HEK293 (cell line): Measurements from ENCODE around the gene AARS2.

ENCODE experiments used
- CTCF ChIA-PET: fragments of 350-600 bp; formaldehyde crosslinking; extraction: SDS; loops from one replicate; lab custom pipeline; 2021; ENCODE audit warnings: antibody characterized with exemption; lab: Yijun Ruan, JAX
- POLR2A ChIA-PET: fragments of 300-600 bp; formaldehyde crosslinking; extraction: SDS; loops from one replicate; lab custom pipeline; 2020; ENCODE audit warnings: antibody characterized with exemption, inconsistent platforms; lab: Yijun Ruan, JAX
- H3K27ac ChIP-seq: fragments of 200-500 bp; sonication (Bioruptor generic); 2 replicates; pipeline ENCODE4 v1.5.1; 2014; ENCODE audit warnings: low read depth, low read length, control low read depth, inconsistent platforms; ENCODE audit errors: extremely low read depth
- H3K36me3 ChIP-seq, 2 experiments: fragments of 200-500 bp in 1 of 2; sonication (Bioruptor generic) in 1 of 2; 1 replicate in 1 of 2; 2 replicates in 1 of 2; pipeline ENCODE4 v1.5.1; 2014 to 2017; ENCODE audit warnings: inconsistent platforms in 2 of 2, low read length in 2 of 2; ENCODE audit not compliant: control insufficient read depth in 2 of 2, insufficient read depth in 1 of 2
- H3K4me1 ChIP-seq: fragments of 200-500 bp; sonication (Bioruptor generic); 2 replicates; pipeline ENCODE4 v1.5.1; 2014; ENCODE audit warnings: mild to moderate bottlenecking, low read length, inconsistent platforms; ENCODE audit not compliant: control insufficient read depth, insufficient read depth
- H3K4me3 ChIP-seq: 2 replicates; pipeline ENCODE4 v1.5.1; 2011; ENCODE audit warnings: low read depth, mild to moderate bottlenecking, control low read depth, low read length, moderate library complexity
- H3K9me3 ChIP-seq: fragments of 200-500 bp; sonication (Bioruptor generic); 2 replicates; pipeline ENCODE4 v1.5.1; 2014; ENCODE audit warnings: low read depth, low read length, inconsistent platforms; ENCODE audit not compliant: control insufficient read depth, insufficient read depth
- BCL11A ChIP-seq: fragments of 450-650 bp; formaldehyde crosslinking; IDR thresholded peaks from 2 replicates; pipeline ENCODE4 v1.5.1; 2016; ENCODE audit warnings: low read depth, missing biosample characterization, missing genetic modification characterization
- GLI4 ChIP-seq: fragments of 450-650 bp; formaldehyde crosslinking; IDR thresholded peaks from 2 replicates; pipeline ENCODE4 v1.5.1; 2016; ENCODE audit warnings: missing biosample characterization, missing genetic modification characterization
- KLF16 ChIP-seq: fragments of 450-650 bp; formaldehyde crosslinking; IDR thresholded peaks from 2 replicates; pipeline ENCODE4 v1.5.1; 2017; ENCODE audit warnings: missing biosample characterization, missing genetic modification characterization
- PATZ1 ChIP-seq: fragments of 450-650 bp; formaldehyde crosslinking; IDR thresholded peaks from 2 replicates; pipeline ENCODE4 v1.5.1; 2016; ENCODE audit warnings: missing biosample characterization, missing genetic modification characterization
- SETDB1 ChIP-seq: IDR thresholded peaks from one replicate; pipeline ENCODE4 v1.6.1; 2017; ENCODE audit warnings: mild to moderate bottlenecking, low read length, moderate library complexity, mixed read lengths; ENCODE audit not compliant: insufficient read length
- SP7 ChIP-seq: fragments of 450-650 bp; formaldehyde crosslinking; IDR thresholded peaks from 2 replicates; pipeline ENCODE4 v1.5.1; 2016; ENCODE audit warnings: missing biosample characterization, missing genetic modification characterization
- TRIM28 ChIP-seq: IDR thresholded peaks from 2 replicates; pipeline ENCODE4 v1.6.1; 2011; ENCODE audit warnings: low read length, control low read depth, borderline replicate concordance
- ZBTB8A ChIP-seq: fragments of 450-650 bp; formaldehyde crosslinking; IDR thresholded peaks from 2 replicates; pipeline ENCODE4 v1.5.1; 2016; ENCODE audit warnings: missing biosample characterization, missing genetic modification characterization
- ZNF214 ChIP-seq: fragments of 450-650 bp; formaldehyde crosslinking; IDR thresholded peaks from 2 replicates; pipeline ENCODE4 v1.5.1; 2017; ENCODE audit warnings: missing biosample characterization, mild to moderate bottlenecking, missing genetic modification characterization, borderline replicate concordance
- ZNF266 ChIP-seq: fragments of 450-650 bp; formaldehyde crosslinking; IDR thresholded peaks from 2 replicates; pipeline ENCODE4 v1.5.1; 2016; ENCODE audit warnings: missing biosample characterization, missing genetic modification characterization, low read depth
- ZNF324 ChIP-seq: fragments of 450-650 bp; formaldehyde crosslinking; IDR thresholded peaks from 2 replicates; pipeline ENCODE4 v1.5.1; 2016; ENCODE audit warnings: missing biosample characterization, missing genetic modification characterization
- ZNF473 ChIP-seq: fragments of 450-650 bp; formaldehyde crosslinking; IDR thresholded peaks from 2 replicates; pipeline ENCODE4 v1.5.1; 2017; ENCODE audit warnings: missing biosample characterization, missing genetic modification characterization
- ZNF48 ChIP-seq: fragments of 450-650 bp; formaldehyde crosslinking; IDR thresholded peaks from 2 replicates; pipeline ENCODE4 v1.5.1; 2016; ENCODE audit warnings: missing biosample characterization, missing genetic modification characterization
- ZNF558 ChIP-seq: fragments of 450-650 bp; formaldehyde crosslinking; IDR thresholded peaks from 2 replicates; pipeline ENCODE4 v1.5.1; 2016; ENCODE audit warnings: missing biosample characterization, missing genetic modification characterization
- ZNF580 ChIP-seq: fragments of 450-650 bp; formaldehyde crosslinking; IDR thresholded peaks from 2 replicates; pipeline ENCODE4 v1.5.1; 2016; ENCODE audit warnings: missing biosample characterization, missing genetic modification characterization
- ZNF704 ChIP-seq: fragments of 450-650 bp; formaldehyde crosslinking; IDR thresholded peaks from 2 replicates; pipeline ENCODE4 v1.5.1; 2016; ENCODE audit warnings: missing biosample characterization, missing genetic modification characterization
- ZNF768 ChIP-seq: fragments of 450-650 bp; formaldehyde crosslinking; IDR thresholded peaks from 2 replicates; pipeline ENCODE4 v1.5.1; 2018; ENCODE audit warnings: missing biosample characterization, mild to moderate bottlenecking, missing genetic modification characterization
- ZSCAN18 ChIP-seq: fragments of 450-650 bp; formaldehyde crosslinking; IDR thresholded peaks from 2 replicates; pipeline ENCODE4 v1.5.1; 2016; ENCODE audit warnings: missing biosample characterization, missing genetic modification characterization
- TF ChIP-seq, protein P1 (sequence below): fragments of 450-650 bp; formaldehyde crosslinking; IDR thresholded peaks from 2 replicates; pipeline ENCODE4 v1.5.1; 2016; ENCODE audit warnings: missing biosample characterization, missing genetic modification characterization
- TF ChIP-seq, protein P2 (sequence below): fragments of 450-650 bp; formaldehyde crosslinking; IDR thresholded peaks from 2 replicates; pipeline ENCODE4 v1.5.1; 2016; ENCODE audit warnings: missing biosample characterization, missing genetic modification characterization, low read depth
- TF ChIP-seq, protein P3 (sequence below): fragments of 450-650 bp; formaldehyde crosslinking; IDR thresholded peaks from 2 replicates; pipeline ENCODE4 v1.5.1; 2016; ENCODE audit warnings: missing biosample characterization, missing genetic modification characterization

AARS2 gene

GRCh38 chr6:44257025-44257752, 56.0 kb downstream of the AARS2 start, which contains the start of gene SLC35B2:
Gene SLC35B2, minus strand, starts transcription at chr6:44257528. Its CDS starts 118 bp downstream, at chr6:44257410.
- no peaks in the 10 kb centered on the region for H3K4me1 ChIP-seq
- H3K36me3 ChIP-seq, result peaks cover 5 to 66% of the 10 kb centered on the region in 2 experiments; a peak in 2 of 3 replicates
- H3K9me3 ChIP-seq, result no peaks in the 10 kb centered on the region
- ChIA-PET CTCF (interaction anchor here (0.6 to 3.2 kb wide), 38 partner anchors 7 to 1212 kb away, joined by 3 to 36 read pairs (median 5); partner anchors contain the start of genes AARS2 and HSP90AB1), POLR2A (interaction anchor here (0.6 to 3.7 kb wide), 22 partner anchors 11 to 650 kb away, joined by 3 to 131 read pairs (median 4); partner anchors contain the start of genes AARS2, HSP90AB1 and SLC29A1)
- peak within 1 kb of the TSS; percentile 65; the same call in 1 of the 2 replicates for H3K27ac ChIP-seq
- peak within 1 kb of the TSS; percentile 82 for H3K4me3 ChIP-seq
- TF ChIP-seq ZNF580, result no peak
- TF ChIP-seq ZNF768 (tag by site-specific recombination), result no peak
- TF ChIP-seq BCL11A, result no peak
- peak; percentile 58; the same call in 1 of the 2 replicates for TF ChIP-seq ZSCAN18 (tag by site-specific recombination)
- TF ChIP-seq ZNF324, result peak; percentile 91
- no peak for TF ChIP-seq ZNF48 (tag by site-specific recombination)
- TF ChIP-seq SP7 (tag by site-specific recombination), result peak; percentile 88
- no peak for TF ChIP-seq ZNF214 (tag by site-specific recombination)
- TF ChIP-seq KLF16, result peak; percentile 97
- TF ChIP-seq, protein P1, sequence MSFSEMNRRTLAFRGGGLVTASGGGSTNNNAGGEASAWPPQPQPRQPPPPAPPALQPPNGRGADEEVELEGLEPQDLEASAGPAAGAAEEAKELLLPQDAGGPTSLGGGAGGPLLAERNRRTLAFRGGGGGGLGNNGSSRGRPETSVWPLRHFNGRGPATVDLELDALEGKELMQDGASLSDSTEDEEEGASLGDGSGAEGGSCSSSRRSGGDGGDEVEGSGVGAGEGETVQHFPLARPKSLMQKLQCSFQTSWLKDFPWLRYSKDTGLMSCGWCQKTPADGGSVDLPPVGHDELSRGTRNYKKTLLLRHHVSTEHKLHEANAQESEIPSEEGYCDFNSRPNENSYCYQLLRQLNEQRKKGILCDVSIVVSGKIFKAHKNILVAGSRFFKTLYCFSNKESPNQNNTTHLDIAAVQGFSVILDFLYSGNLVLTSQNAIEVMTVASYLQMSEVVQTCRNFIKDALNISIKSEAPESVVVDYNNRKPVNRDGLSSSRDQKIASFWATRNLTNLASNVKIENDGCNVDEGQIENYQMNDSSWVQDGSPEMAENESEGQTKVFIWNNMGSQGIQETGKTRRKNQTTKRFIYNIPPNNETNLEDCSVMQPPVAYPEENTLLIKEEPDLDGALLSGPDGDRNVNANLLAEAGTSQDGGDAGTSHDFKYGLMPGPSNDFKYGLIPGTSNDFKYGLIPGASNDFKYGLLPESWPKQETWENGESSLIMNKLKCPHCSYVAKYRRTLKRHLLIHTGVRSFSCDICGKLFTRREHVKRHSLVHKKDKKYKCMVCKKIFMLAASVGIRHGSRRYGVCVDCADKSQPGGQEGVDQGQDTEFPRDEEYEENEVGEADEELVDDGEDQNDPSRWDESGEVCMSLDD (tag by site-specific recombination), result peak; percentile 95
- TF ChIP-seq, protein P2, sequence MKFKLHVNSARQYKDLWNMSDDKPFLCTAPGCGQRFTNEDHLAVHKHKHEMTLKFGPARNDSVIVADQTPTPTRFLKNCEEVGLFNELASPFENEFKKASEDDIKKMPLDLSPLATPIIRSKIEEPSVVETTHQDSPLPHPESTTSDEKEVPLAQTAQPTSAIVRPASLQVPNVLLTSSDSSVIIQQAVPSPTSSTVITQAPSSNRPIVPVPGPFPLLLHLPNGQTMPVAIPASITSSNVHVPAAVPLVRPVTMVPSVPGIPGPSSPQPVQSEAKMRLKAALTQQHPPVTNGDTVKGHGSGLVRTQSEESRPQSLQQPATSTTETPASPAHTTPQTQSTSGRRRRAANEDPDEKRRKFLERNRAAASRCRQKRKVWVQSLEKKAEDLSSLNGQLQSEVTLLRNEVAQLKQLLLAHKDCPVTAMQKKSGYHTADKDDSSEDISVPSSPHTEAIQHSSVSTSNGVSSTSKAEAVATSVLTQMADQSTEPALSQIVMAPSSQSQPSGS (tag by site-specific recombination), result no peak
- TF ChIP-seq ZNF473 (tag by site-specific recombination), result no peak
- TF ChIP-seq, protein P3, sequence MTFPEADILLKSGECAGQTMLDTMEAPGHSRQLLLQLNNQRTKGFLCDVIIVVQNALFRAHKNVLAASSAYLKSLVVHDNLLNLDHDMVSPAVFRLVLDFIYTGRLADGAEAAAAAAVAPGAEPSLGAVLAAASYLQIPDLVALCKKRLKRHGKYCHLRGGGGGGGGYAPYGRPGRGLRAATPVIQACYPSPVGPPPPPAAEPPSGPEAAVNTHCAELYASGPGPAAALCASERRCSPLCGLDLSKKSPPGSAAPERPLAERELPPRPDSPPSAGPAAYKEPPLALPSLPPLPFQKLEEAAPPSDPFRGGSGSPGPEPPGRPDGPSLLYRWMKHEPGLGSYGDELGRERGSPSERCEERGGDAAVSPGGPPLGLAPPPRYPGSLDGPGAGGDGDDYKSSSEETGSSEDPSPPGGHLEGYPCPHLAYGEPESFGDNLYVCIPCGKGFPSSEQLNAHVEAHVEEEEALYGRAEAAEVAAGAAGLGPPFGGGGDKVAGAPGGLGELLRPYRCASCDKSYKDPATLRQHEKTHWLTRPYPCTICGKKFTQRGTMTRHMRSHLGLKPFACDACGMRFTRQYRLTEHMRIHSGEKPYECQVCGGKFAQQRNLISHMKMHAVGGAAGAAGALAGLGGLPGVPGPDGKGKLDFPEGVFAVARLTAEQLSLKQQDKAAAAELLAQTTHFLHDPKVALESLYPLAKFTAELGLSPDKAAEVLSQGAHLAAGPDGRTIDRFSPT (tag by site-specific recombination), result no peak; the same call in 1 of the 2 replicates
- TF ChIP-seq SETDB1, result no peak
- peak; percentile 92 for TF ChIP-seq ZBTB8A
- TF ChIP-seq ZNF266 (tag by site-specific recombination), result no peak
- TF ChIP-seq ZNF558 (tag by site-specific recombination), result 0 out of 2 replicates have a peak, but pooled peaks have one; percentile 29
- TF ChIP-seq ZNF704, result 0 out of 2 replicates have a peak, but pooled peaks have one; percentile 40
- TF ChIP-seq TRIM28, result no peak
- TF ChIP-seq GLI4 (tag by site-specific recombination), result peak; percentile 43; the same call in 1 of the 2 replicates
- TF ChIP-seq PATZ1 (tag by site-specific recombination), result peak; percentile 99
